ENCODE results near the gene TMEFF1.
"Not testable (repeated sequence)": the region's sequence is repeated elsewhere in the genome, so short reads cannot be mapped to it uniquely, and the experiment has no call there.

Gene TMEFF1

DNA sequence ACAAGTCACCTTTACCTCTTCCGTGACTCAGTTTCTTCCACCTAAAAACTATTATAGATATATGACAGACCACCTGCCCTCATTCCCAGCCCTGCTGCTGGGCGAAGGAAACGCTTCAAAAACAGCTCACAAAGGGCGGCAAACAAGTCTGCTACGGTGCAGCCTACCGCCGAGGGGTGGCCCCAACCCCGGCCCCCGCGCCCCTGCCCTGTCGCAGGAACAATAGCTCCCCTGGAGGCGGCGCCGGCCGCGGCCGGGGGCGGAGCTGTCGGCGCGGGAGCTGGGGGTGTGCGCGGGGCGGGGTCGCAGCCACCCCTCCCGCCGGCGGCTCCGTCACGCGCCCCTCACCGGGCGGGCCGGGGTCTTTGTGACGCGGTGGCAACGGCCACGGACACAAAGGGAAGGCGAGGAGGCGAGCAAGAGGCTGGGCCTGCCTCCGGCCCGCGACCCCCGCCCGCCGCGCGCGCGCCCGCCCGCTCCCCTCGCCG, at the start of gene TMEFF1:
TSS of gene TMEFF1 (plus strand) at position 362 of the 488 bp plus-strand sequence. CDS start 396 bp downstream, outside the sequence.
- DNase-seq = peak; percentile 22 to 29

DNA sequence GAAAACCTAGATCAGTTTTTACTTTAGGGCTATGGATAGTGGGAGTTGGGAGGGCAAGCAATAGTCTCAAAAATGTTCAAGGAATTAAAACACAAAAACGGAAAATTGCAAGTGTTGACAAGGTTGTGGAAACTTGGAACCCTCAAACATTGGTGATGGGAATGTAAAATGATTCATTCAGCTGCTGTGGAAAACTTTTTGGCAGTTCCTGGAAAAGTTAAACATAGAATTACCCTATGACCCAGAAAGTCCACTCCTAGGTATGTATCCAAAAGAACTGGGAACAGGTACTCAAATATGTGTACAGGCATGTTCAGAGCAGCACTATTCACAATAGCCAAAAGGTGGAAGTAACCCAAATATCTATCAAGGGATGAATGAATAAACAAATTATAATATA, 47.2 kb upstream of the TMEFF1 start:
- no peak for DNase-seq

DNA sequence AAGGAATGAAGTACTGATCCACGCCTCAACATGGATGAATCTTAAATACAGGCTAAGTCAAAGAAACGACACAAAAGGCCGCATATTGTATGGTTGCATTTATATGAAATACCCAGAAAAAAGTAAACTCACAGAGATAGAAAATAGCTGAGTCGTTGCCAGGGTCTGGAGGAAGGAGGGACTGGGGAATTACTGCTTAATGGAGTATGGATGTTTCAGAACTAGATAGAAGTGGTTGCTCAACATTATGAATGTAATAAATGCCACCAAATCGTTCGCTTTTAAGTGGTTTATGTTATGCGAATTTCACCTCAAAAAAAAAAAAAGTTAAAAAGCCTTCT, 46.8 kb upstream of the TMEFF1 start:
- DNase-seq = no peak

DNA sequence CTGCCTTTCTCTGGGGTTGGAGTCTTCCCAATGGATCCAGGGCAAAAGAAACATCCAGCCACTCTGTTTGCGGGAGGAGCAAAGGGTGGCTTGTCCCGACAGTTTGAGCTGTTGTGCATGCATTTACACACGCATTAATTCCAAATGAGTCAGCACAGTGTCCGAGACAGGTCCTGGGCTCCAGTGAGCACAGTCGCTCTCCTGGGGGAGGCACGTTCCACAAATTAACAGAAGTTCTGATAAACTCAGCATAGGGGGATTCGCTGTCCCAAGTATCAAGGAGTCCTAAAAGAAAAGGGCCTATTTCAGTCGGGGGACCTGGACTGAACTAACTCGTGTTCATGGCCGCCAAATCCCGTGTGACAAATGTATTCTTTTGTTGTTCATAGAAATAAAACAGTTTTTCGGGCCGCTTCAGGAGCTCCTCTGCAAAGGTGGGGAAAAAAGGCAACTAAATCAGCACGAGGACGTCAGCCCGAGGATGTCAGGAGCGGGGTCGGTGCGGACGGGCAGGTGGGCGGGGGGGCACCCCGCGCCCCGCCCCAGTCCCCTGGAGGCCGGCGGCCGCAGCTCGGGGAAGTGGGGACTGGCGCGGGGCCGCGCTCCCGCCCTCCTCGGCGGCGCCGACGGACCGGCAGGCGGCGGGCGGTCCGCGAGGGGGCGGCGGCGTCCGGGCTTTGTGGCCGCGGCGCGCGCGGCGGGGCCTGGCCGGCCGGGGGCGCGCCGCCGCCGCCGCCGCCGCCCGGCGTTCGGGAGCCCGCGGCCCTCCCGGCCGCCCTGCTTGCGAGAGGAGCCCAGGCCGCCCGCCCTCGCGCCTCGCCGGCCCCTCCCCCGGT, 46.2 kb upstream of the TMEFF1 start, which contains the start of gene MSANTD3:
TSS of gene MSANTD3 (plus strand) at position 614 of the 836 bp plus-strand sequence. CDS start 14,796 bp downstream, outside the sequence.
- peak; percentile 19 to 39 for DNase-seq

- peak; percentile 5 to 46 for DNase-seq
Measured at GRCh38 chr9:100427366-100428263, 45.3 kb upstream of the TMEFF1 start.

DNA sequence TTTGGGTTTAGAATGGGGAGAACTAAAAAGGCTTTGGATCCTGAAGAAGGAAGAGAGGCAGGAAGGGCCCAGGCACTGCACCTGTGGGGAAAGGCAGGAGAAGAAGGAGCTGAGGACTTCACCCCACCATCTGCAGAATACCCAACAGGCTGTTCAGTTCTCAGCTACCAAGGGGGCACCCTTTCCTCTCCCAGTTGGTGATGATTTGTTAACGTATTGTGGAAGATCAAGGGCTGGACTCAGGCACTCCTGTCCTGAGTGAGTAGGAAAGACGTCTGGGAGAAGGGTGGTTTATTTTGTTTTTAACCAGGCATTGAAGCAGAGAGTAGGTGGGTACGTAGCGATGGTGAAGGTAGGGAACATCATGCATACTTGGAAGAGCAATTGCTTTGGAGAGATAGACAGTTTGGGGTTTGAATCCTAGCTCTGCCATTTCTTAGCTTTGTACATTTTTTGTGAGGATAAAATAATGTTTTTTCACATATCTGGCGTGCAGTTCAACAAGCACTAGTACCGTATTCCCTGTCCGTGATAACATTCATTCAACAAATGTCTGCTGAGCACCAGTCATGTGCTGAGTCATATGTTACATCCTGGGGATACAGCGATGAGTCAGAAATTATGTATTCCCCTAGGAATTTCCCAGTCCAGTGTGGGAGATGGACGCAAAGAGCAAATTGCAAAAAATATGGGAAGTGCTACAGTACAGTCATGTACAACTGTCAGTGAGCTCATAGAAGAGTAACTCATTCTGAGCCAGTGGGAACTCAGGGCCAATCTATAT, 43.9 kb upstream of the TMEFF1 start:
- no peak for DNase-seq

- DNase-seq = no peak
Measured at GRCh38 chr9:100430286-100430940, 42.5 kb upstream of the TMEFF1 start.

GRCh38 chr9:100431886-100432285, 41.1 kb upstream of the TMEFF1 start:
- no peak for DNase-seq

DNA sequence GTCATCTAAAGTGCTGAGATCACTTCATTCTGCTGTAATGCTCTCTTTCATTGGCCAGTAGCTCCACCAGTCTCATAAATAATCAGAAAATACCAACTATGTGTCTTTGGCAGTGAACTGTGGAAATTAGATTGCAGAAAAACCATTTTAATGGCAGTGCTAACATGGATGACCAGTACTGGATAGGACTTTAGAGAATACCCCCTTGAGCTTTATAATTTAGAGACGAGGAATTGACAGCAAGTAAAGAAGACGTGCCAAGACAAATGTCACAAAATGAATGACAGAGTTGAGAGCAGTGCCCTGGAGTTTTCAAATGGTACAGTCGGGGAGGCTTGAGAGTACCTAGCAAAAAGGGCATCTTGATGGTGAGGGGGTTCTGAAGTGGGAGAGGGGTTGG, 40.2 kb upstream of the TMEFF1 start:
- DNase-seq = no peak

GRCh38 chr9:100436571-100436970, 36.4 kb upstream of the TMEFF1 start:
- DNase-seq = no peak

DNA sequence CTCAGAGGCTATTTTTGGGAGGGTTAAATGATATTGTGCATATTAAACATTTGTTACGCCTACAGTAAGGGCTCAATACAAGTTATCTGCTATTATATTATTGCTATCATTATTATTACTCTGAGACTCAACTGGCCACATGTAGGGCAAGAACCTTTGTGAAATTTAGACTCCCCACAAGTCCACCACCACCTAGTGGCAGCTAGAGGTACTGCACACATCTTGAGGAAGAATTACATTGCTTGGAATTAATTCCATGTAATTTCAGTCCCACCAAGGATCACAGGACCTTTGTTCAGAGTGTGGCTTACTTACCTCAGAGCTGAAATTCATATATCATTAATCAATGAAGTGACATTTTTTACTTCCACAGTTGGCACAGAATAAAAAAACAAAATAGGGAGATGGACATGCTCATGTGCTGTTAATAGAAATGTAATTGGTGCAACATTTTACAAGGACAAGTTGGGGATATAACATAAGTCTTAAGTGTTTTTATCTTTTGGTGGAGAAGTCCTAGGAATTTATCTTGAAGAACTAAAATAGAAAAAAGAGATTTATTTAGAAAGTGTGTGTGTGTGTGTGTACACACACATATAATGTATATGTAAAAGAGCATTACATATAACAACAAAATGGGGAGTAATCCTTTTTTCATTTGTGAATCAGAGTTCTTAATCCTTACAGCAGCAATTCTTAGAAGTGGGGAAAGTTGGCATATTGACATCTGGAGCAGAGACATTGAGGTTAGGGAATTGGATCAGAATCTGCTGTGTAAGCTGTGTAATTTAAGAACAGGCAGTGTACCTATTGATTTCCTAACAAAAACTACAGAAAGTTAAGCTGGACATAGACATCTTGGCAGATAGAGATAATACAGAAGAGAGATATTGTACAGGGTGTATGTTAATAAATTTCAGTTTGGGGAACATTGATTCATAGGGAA, 34.8 kb upstream of the TMEFF1 start:
- DNase-seq = peak; percentile 56 to 74

DNA sequence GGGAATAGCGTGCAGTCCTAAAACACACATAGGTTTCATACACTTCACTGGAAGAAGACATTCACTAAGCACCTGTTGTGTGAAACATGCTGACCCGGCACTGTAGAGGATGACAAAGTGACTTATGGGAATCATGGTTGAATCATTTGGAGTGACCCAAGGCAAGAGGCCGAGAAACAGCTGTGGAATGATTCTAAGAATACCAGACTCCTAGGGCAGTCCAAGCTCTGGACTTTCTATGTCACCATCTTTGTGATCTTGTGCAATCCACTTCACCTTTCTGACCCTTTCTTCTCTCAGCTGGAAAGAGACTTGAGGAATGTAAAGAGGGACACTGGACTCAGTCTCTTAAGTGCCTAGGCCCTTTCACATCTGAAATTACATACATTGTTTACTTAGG, 32.9 kb upstream of the TMEFF1 start:
- DNase-seq = no peak

DNA sequence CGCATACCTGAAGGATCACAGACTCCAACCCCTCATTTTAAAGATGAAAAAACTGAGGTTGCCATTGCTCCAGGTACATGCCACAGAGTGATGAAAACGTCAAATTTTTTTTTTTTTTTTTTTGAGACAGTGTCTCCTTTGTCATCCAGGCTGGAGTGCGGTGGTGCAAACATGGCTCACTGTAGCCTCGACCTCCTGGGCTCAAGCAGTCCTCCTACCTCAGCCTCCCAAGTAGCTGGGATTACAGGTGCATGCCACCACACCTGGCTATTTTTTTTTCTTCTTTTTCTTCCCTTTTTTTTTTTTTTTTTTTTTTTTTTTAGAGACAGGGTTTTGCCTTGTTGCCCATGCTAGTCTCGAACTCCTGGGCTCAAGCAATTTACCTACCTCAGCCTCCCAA, 32.5 kb upstream of the TMEFF1 start:
- DNase-seq = not testable (repeated sequence)

- no peak for DNase-seq
Measured at GRCh38 chr9:100441911-100442361, 31.0 kb upstream of the TMEFF1 start.

- no peak for DNase-seq
Measured at GRCh38 chr9:100443781-100444768, 28.9 kb upstream of the TMEFF1 start.

DNA sequence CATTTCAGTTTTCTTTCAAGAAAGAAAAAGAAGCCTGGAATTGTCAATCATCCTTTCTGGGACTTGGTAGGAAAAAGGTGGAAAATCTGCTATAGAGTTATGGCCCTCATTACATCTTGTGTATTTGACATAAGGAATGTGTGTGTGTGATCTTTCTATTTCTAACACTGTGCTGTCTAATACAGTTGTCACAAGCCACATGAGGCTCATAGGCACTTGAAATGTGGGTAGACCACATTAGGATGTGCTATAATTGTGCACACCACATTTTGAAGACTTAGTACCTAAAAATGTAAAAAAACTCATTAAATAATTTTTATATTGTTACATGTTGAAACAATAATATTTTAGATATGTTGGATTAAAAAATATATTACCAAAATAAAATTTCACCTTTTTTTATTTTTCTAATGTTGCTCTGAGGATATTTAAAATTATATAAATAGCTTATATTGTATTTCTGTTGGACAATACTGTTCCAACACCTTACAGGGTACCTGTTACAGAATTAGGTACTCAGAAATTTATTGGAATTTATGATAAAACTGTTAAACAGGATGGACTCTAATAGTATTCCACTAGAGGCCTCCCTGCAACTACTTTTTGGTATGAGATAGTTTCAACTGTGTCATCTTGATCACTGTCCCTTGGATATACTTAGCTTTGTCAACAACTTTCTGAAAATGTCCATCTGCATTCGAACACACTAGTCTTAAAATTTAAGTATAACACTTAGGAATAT, 27.6 kb upstream of the TMEFF1 start:
- DNase-seq = no peak

GRCh38 chr9:100445903-100446549, 26.9 kb upstream of the TMEFF1 start:
- DNase-seq = no peak

DNA sequence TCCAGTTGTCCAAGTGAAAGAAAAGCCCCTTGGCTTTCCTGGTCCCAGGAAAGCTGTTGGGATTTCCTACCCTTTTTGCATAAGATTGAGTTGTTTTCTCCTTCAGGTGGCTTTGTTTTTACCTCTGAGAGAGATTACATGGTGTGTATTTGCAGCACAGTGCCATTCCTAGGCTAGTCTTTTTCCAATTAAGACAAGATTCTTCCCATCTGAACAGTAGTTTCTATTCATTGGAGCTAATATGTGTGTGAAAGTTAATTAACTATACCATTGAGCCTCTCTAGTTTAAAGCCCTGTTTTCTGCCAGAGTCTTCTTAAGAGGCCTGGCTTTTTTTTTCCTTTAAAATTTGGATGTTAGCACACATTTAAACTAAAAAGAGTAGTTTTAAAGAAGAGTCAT, 25.9 kb upstream of the TMEFF1 start:
- DNase-seq = no peak

Data from activated CD4-positive, alpha-beta T cell treated with anti-CD3 and anti-CD28 coated beads for 4 hours (primary cell).